Measurements from ENCODE around the gene PRXL2B.

GRCh38 chr1:2583331-2583791, 3.2 kb upstream of the PRXL2B start:
- no peak for TF ChIP-seq CTCF (IDR thresholded peaks at IDR 0.05)
- no peak for TF ChIP-seq POLR2A (IDR thresholded peaks at IDR 0.05)
